HG02870 (cell line): ENCODE measurements around the gene GPN1.
"Not testable (repeated sequence)": the region's sequence is repeated elsewhere in the genome, so short reads cannot be mapped to it uniquely, and the experiment has no call there.

Source experiments
- ATAC-seq: cut with Tn5 transposase; IDR thresholded peaks from one replicate; pipeline ENCODE4 v1.9.1; 2021; ENCODE audit warnings: mild to moderate bottlenecking, moderate library complexity; ENCODE audit not compliant: unreplicated experiment

GPN1 gene

GRCh38 chr2:27667446-27667845, 38.6 kb downstream of the GPN1 start:
- ATAC-seq = no peak

GRCh38 chr2:27671235-27671634, 42.4 kb downstream of the GPN1 start:
- no peak for ATAC-seq

GRCh38 chr2:27672723-27673486, 44.1 kb downstream of the GPN1 start:
- ATAC-seq = no peak

- no peak for ATAC-seq
Measured at GRCh38 chr2:27680571-27680970, 51.7 kb downstream of the GPN1 start.

GRCh38 chr2:27681841-27682240, 53.0 kb downstream of the GPN1 start:
- ATAC-seq = no peak

GRCh38 chr2:27682334-27682771, 53.5 kb downstream of the GPN1 start:
- ATAC-seq = not testable (repeated sequence)

GRCh38 chr2:27683390-27684071, 54.7 kb downstream of the GPN1 start:
- peak; percentile 62 for ATAC-seq

- not testable (repeated sequence) for ATAC-seq
Measured at GRCh38 chr2:27685006-27685405, 56.2 kb downstream of the GPN1 start.

- ATAC-seq = no peak
Measured at GRCh38 chr2:27685577-27685976, 56.7 kb downstream of the GPN1 start.

GRCh38 chr2:27687232-27687631, 58.4 kb downstream of the GPN1 start:
- ATAC-seq = no peak

GRCh38 chr2:27689424-27689823, 60.6 kb downstream of the GPN1 start:
- no peak for ATAC-seq

GRCh38 chr2:27690052-27690451, 61.2 kb downstream of the GPN1 start:
- no peak for ATAC-seq

GRCh38 chr2:27697660-27698059, 68.8 kb downstream of the GPN1 start:
- ATAC-seq = no peak
